Thoracic aorta (tissue), 2 donors: ENCODE data around the gene CDK4. TPM values are rescaled to one million over a fixed set of nuclear protein-coding genes. Genes with fewer than 3 reads are reported as not detected.

ENCODE experiments used
- ATAC-seq: fragments of 150-250 bp; one replicate; pipeline ENCODE4 v1.8.0; 2017; ENCODE audit warnings: low read depth; ENCODE audit not compliant: insufficient number of reproducible peaks, low FRiP score
- DNase-seq: peaks from one replicate; pipeline ENCODE4 v3.0.0-alpha.2; 2020; ENCODE audit warnings: low spot score
- H3K27ac ChIP-seq, 2 donors: fragments of 200-600 bp; sonication (generic); 1 replicate in 1 of 2; 2 replicates in 1 of 2; pipeline ENCODE4 v1.5.1; 2016; ENCODE audit warnings: mild to moderate bottlenecking in 2 of 2, moderate library complexity in 2 of 2
- H3K27me3 ChIP-seq: fragments of 200-600 bp; sonication (generic); replicated peaks from 2 replicates; pipeline ENCODE4 v1.6.0; 2016; ENCODE audit warnings: mild to moderate bottlenecking; ENCODE audit not compliant: insufficient read depth
- H3K36me3 ChIP-seq: fragments of 200-600 bp; sonication (generic); one replicate; pipeline ENCODE4 v1.5.1; 2016
- H3K4me1 ChIP-seq, 2 donors: fragments of 200-600 bp; sonication (generic); 1 replicate in 1 of 2; 2 replicates in 1 of 2; pipeline versions ENCODE4 v1.5.1 to v1.6.0; 2016; ENCODE audit warnings: low read depth in 2 of 2, mild to moderate bottlenecking in 1 of 2; ENCODE audit not compliant: control insufficient read depth in 1 of 2
- H3K4me3 ChIP-seq: fragments of 200-600 bp; sonication (generic); 2 replicates; pipeline ENCODE4 v1.5.1; 2016; ENCODE audit warnings: mild to moderate bottlenecking
- H3K9me3 ChIP-seq: fragments of 200-600 bp; sonication (generic); 2 replicates; pipeline ENCODE4 v1.5.1; 2016
- total RNA-seq, 2 donors: library from RNA; depleted of rRNA; stranded (reverse); fragments of >200 nt; gene quantifications; one replicate each; pipeline versions ENCODE4 v1.1.0 to v1.2.3, GENCODE V29; 2016
- TF ChIP-seq, protein P1 (sequence below): fragments of 200-600 bp; sonication (generic); IDR thresholded peaks from one replicate; pipeline ENCODE4 v1.5.1; 2019; ENCODE audit warnings: antibody characterized with exemption

CDK4 gene
- total RNA-seq, 2 donors from 2014 or later, result 52.3 to 72.8 TPM

DNA sequence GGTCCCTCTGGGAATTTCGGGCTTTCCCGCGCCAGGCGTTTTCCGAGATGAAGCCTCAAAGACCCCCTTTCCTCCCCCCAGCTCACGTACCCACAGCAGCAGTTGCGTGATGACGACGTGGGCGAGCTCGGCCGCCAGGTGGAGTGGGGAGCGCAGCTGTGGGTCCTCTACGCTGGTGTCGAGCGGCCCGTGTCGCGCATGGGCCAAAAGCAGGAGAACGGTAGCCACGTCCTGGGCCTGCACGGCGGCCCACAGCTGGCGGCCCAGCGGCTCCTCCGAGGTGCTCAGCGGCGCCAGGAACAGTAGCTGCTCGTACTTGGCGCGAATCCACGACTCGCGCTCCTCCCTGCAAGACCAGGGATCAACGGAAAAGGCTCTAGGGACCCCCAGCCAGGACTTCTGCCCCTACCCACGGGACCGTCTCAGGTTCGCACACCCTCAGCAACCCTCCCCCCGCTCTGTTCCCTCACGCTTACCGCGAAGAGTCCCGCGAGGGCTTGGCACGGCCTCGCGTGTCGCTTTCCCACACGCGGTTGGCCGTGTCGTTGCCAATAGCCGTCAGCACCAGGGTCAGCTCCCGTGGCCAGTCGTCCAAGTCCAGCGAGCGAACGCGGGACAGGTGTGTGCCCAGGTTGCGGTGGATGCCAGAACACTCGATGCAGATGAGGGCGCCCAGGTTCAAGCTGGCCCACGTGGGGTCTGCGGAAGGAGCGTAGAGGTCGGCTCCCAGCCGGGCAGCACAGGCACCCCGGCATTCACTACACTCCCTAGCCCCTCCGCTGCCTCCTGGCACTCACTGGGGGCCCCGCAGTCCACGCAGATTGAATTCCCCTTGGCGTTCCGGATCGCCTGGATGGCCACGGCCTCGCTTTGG lies 25.0 kb downstream of the CDK4 start:
- Histone ChIP-seq H3K9me3 (no peaks in the 10 kb centered on the region), H3K27me3 (no peaks in the 10 kb centered on the region), H3K27ac (no peak overlapping the region), H3K4me3 (peak overlapping the region; percentile 77), H3K4me1 (peaks cover 0 to 19% of the 10 kb centered on the region in 2 donors), H3K36me3 (no peaks in the 10 kb centered on the region)
- ATAC-seq, result no peak
- no peak for DNase-seq
- TF ChIP-seq, protein P1, sequence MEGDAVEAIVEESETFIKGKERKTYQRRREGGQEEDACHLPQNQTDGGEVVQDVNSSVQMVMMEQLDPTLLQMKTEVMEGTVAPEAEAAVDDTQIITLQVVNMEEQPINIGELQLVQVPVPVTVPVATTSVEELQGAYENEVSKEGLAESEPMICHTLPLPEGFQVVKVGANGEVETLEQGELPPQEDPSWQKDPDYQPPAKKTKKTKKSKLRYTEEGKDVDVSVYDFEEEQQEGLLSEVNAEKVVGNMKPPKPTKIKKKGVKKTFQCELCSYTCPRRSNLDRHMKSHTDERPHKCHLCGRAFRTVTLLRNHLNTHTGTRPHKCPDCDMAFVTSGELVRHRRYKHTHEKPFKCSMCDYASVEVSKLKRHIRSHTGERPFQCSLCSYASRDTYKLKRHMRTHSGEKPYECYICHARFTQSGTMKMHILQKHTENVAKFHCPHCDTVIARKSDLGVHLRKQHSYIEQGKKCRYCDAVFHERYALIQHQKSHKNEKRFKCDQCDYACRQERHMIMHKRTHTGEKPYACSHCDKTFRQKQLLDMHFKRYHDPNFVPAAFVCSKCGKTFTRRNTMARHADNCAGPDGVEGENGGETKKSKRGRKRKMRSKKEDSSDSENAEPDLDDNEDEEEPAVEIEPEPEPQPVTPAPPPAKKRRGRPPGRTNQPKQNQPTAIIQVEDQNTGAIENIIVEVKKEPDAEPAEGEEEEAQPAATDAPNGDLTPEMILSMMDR, result peak; percentile 35

DNA sequence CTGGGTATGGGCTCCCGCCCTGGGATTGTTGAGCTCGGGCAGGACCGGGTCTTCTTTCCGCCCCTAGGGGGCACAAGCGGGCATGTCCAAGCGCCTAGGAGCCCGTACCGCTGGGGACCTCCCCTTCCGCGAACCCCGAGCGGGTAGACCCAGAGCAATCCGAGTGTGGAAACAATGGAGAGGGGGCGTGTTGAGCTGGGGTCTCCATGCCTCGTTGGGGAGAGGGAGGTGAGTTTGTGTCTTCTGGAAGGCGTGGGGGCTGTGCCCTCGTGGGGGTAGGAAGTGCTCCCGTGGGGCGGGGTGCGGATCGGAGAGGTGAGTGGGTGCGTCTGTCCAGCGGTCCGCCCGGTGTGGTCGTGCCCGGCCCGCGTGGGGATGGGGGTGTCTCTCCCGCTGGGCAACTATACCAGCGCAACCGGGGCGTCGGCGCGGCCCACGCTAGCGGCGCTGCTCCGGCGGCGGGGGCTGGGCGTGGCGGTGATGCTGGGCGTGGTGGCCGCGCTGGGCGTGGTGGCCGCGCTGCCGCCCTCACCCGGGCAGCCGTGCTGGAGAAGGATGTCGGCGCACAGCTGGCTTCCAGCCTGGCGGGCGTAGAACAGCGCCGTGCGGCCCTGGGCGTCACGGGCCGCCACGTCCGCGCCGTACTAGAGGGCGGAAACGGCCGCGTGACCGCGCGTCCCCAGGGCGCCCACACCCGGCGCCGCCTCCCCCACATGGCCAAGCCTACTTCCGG lies 25.8 kb downstream of the CDK4 start:
- ATAC-seq, result peak; percentile 20
- Histone ChIP-seq H3K27ac (no peak overlapping the region), H3K36me3 (peaks cover 6% of the 10 kb centered on the region), H3K4me3 (peak overlapping the region; percentile 77), H3K9me3 (no peaks in the 10 kb centered on the region), H3K4me1 (peaks cover 0 to 19% of the 10 kb centered on the region in 2 donors), H3K27me3 (no peaks in the 10 kb centered on the region)
- TF ChIP-seq, protein P1, result peak; percentile 60
- no peak for DNase-seq

DNA sequence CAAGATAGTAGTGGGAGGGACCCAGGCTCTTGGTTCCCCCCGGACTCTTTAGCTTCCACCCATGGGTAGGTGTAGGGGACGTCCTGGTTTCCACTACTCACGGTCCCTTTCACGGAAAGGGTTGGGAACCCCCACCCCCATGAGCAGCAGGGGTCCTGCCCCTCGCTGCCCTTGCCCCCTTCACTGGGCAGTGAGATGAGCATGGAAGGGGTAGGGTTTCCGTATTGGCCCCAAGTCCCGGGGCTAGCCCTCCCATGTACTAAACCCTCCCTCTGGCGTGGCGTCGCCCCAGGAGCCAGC lies 26.3 kb downstream of the CDK4 start:
- Histone ChIP-seq H3K27me3 (no peaks in the 10 kb centered on the region), H3K4me1 (peaks cover 0 to 19% of the 10 kb centered on the region in 2 donors), H3K4me3 (peak overlapping the region; percentile 77), H3K27ac (no peak overlapping the region), H3K9me3 (no peaks in the 10 kb centered on the region), H3K36me3 (peaks cover 11% of the 10 kb centered on the region)
- no peak for ATAC-seq
- TF ChIP-seq, protein P1, result no peak
- no peak for DNase-seq

DNA sequence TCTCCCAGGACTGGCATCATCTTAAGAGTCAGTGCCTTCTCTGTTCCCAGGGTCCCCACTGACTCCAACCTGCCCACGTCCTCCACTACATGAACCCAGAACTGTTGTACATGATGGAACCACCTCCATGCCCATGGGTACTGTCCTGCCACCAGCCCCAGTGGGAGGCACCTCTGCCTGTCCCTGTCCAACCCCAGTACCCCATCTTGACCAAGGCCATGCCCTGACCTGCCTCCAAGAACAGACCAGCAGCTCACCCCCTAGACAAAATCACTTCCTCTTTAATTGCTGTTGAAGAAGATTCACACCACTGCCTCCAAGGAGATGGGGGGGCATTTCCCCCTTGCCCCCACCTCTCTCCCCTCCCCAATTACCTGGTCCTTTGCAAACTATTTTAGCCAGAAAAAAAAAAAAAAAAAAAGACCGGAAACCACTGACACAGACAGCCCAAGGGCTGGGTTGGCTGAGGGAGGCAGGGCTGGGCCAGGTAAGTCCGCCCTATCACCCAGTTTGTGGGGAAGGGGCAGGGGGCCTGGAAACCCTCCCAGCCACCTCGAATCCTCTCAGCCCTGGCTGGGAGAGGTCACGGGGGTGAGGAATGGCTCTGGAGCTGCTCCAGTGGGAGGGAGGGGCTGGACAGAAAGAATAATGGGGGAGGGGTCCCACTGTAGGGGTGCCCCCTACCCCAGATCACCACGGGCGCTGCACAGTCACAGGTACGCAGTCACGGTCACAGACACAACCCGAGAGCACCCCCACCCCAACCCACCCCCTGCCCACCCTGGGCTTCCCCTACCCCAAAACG lies 27.0 kb downstream of the CDK4 start:
- TF ChIP-seq, protein P1, result no peak
- DNase-seq (no peak), ATAC-seq (no peak)
- Histone ChIP-seq H3K4me1 (peaks cover 0 to 19% of the 10 kb centered on the region in 2 donors), H3K27me3 (no peaks in the 10 kb centered on the region), H3K36me3 (peaks cover 16% of the 10 kb centered on the region), H3K4me3 (no peak overlapping the region), H3K9me3 (no peaks in the 10 kb centered on the region), H3K27ac (no peak overlapping the region)
